ENCODE data around the gene RASGRP1. TPM values are rescaled to one million over a fixed set of nuclear protein-coding genes. Genes with fewer than 3 reads are reported as not detected.

The RASGRP1 gene
- total RNA-seq, 1 donor from 2014 or later = 0.44 TPM

GRCh38 chr15:38545179-38545578 is 19.4 kb downstream of the RASGRP1 start:
- no peak overlapping the region for H3K4me3 ChIP-seq
- TF ChIP-seq CTCF (IDR thresholded peaks at IDR 0.05; ENCODE audit: borderline replicate concordance) = no peak
- no peak for DNase-seq
- intact Hi-C loops (cut with micrococcal nuclease) = no loop called here
- H3K27me3 ChIP-seq (ENCODE audit: low read depth) = peaks cover 30% of the 10 kb centered on the region
- H3K9me3 ChIP-seq (replicated peaks) = no peaks in the 10 kb centered on the region
- H3K27ac ChIP-seq (replicated peaks) = no peak overlapping the region
- no peaks in the 10 kb centered on the region for H3K36me3 ChIP-seq
- no peaks in the 10 kb centered on the region for H3K4me1 ChIP-seq

- DNase-seq = no peak
- no peaks in the 10 kb centered on the region for H3K27me3 ChIP-seq (ENCODE audit: low read depth)
- no peak overlapping the region for H3K4me3 ChIP-seq
- no peak overlapping the region for H3K27ac ChIP-seq (replicated peaks)
- H3K36me3 ChIP-seq = no peaks in the 10 kb centered on the region
- intact Hi-C loops (cut with micrococcal nuclease) = no loop called here
- peaks cover 2% of the 10 kb centered on the region for H3K4me1 ChIP-seq
- no peak for TF ChIP-seq CTCF (IDR thresholded peaks at IDR 0.05; ENCODE audit: borderline replicate concordance)
- H3K9me3 ChIP-seq (replicated peaks) = no peaks in the 10 kb centered on the region
Measured at GRCh38 chr15:38541026-38541425, 23.6 kb downstream of the RASGRP1 start.

- Histone ChIP-seq H3K9me3 (replicated peaks) (no peaks in the 10 kb centered on the region), H3K27me3 (ENCODE audit: low read depth) (no peaks in the 10 kb centered on the region), H3K4me3 (no peak overlapping the region), H3K36me3 (no peaks in the 10 kb centered on the region), H3K27ac (replicated peaks) (no peak overlapping the region), H3K4me1 (peaks cover 7% of the 10 kb centered on the region)
- intact Hi-C loops (cut with micrococcal nuclease) = no loop called here
- DNase-seq = no peak
- TF ChIP-seq CTCF (IDR thresholded peaks at IDR 0.05; ENCODE audit: borderline replicate concordance) = no peak
Measured at GRCh38 chr15:38540510-38540909, 24.1 kb downstream of the RASGRP1 start.

- Histone ChIP-seq H3K36me3 (no peaks in the 10 kb centered on the region), H3K4me3 (no peak overlapping the region), H3K4me1 (peaks cover 9% of the 10 kb centered on the region), H3K27me3 (ENCODE audit: low read depth) (peaks cover 2% of the 10 kb centered on the region), H3K9me3 (replicated peaks) (no peaks in the 10 kb centered on the region), H3K27ac (replicated peaks) (no peak overlapping the region)
- no peak for TF ChIP-seq CTCF (IDR thresholded peaks at IDR 0.05; ENCODE audit: borderline replicate concordance)
- no peak for DNase-seq
- intact Hi-C loops (cut with micrococcal nuclease) = no loop called here
Measured at GRCh38 chr15:38539008-38539343, 25.6 kb downstream of the RASGRP1 start.

- Histone ChIP-seq H3K9me3 (replicated peaks) (no peaks in the 10 kb centered on the region), H3K4me3 (no peak overlapping the region), H3K36me3 (no peaks in the 10 kb centered on the region), H3K4me1 (peaks cover 9% of the 10 kb centered on the region), H3K27ac (replicated peaks) (no peak overlapping the region), H3K27me3 (ENCODE audit: low read depth) (peaks cover 6% of the 10 kb centered on the region)
- no peak for TF ChIP-seq CTCF (IDR thresholded peaks at IDR 0.05; ENCODE audit: borderline replicate concordance)
- DNase-seq = no peak
- intact Hi-C loops (cut with micrococcal nuclease) = no loop called here
Measured at GRCh38 chr15:38538328-38539007, 26.1 kb downstream of the RASGRP1 start.
